Measurements from ENCODE around the gene NPR2.

NPR2 gene

GRCh38 chr9:35756275-35757225, 34.8 kb upstream of the NPR2 start:
- peak; percentile 50 for TF ChIP-seq CTCF (conservative IDR thresholded peaks at IDR 0.05; ENCODE audit: low read length)
- DNase-seq (ENCODE audit: low read depth), result no peak

GRCh38 chr9:35757226-35757891, 34.0 kb upstream of the NPR2 start:
- no peak for DNase-seq (ENCODE audit: low read depth)
- TF ChIP-seq CTCF (conservative IDR thresholded peaks at IDR 0.05; ENCODE audit: low read length), result no peak
- H3K4me3 ChIP-seq (ENCODE audit: low read length), result peak overlapping the region; percentile 20; the same call in 1 of the 2 replicates

More at GRCh38 chr9:35756275-35757225, 34.8 kb upstream of the NPR2 start:
- peak overlapping the region; percentile 44 for H3K4me3 ChIP-seq (ENCODE audit: low read length)

- H3K4me3 ChIP-seq (ENCODE audit: low read length), result no peak overlapping the region
- DNase-seq (ENCODE audit: low read depth), result no peak
- TF ChIP-seq CTCF (conservative IDR thresholded peaks at IDR 0.05; ENCODE audit: low read length), result no peak
Observed at GRCh38 chr9:35757892-35758275, 33.5 kb upstream of the NPR2 start.

- DNase-seq (ENCODE audit: low read depth), result no peak
- TF ChIP-seq CTCF (conservative IDR thresholded peaks at IDR 0.05; ENCODE audit: low read length), result no peak
- no peak overlapping the region for H3K4me3 ChIP-seq (ENCODE audit: low read length)
Observed at GRCh38 chr9:35758475-35759050, 32.8 kb upstream of the NPR2 start.

GRCh38 chr9:35759795-35760194, 31.6 kb upstream of the NPR2 start:
- TF ChIP-seq CTCF (conservative IDR thresholded peaks at IDR 0.05; ENCODE audit: low read length), result no peak
- DNase-seq (ENCODE audit: low read depth), result no peak
- H3K4me3 ChIP-seq (ENCODE audit: low read length), result no peak overlapping the region

- no peak for DNase-seq (ENCODE audit: low read depth)
- TF ChIP-seq CTCF (conservative IDR thresholded peaks at IDR 0.05; ENCODE audit: low read length), result no peak
Observed at GRCh38 chr9:35760651-35761050, 30.7 kb upstream of the NPR2 start.

More at GRCh38 chr9:35760651-35761050, 30.7 kb upstream of the NPR2 start:
- no peak overlapping the region for H3K4me3 ChIP-seq (ENCODE audit: low read length)

All from AG10803 (cell line).